Measurements from ENCODE around the gene COMMD3. TPM values are rescaled to one million over a fixed set of nuclear protein-coding genes. Genes with fewer than 3 reads are reported as not detected.
A peak's percentile ranks its signal among the peaks of the same experiment; 100 is the strongest.

Gene COMMD3
- polyA plus RNA-seq, 3 donors from 2014 or later, result 80.5 to 112 (median 82.6) TPM

- no peaks in the 10 kb centered on the region for H3K36me3 Mint-ChIP-seq
- no peak for DNase-seq
- H3K4me1 Mint-ChIP-seq, result peaks cover 55 to 77% of the 10 kb centered on the region in 2 donors
- peaks cover 30 to 44% (median 44%) of the 10 kb centered on the region in 3 donors for H3K27me3 Mint-ChIP-seq (ENCODE audit: low read depth in 3 of 3)
- H3K4me3 Mint-ChIP-seq, result peak overlapping the region; percentile 86 to 92 (median 88)
- H3K27ac Mint-ChIP-seq, result peak overlapping the region; percentile 55 to 94 (median 80)
- H3K9me3 Mint-ChIP-seq, result peaks cover 0 to 2% (median 0%) of the 10 kb centered on the region in 6 donors
These were observed 5.9 kb downstream of the COMMD3 start for GRCh38 chr10:22321924-22322640.

- peak overlapping the region; percentile 86 to 92 (median 88) for H3K4me3 Mint-ChIP-seq
- peaks cover 0 to 2% (median 0%) of the 10 kb centered on the region in 6 donors for H3K9me3 Mint-ChIP-seq
- H3K4me1 Mint-ChIP-seq, result peaks cover 51 to 70% of the 10 kb centered on the region in 2 donors
- DNase-seq, result no peak
- peaks cover 30 to 44% (median 44%) of the 10 kb centered on the region in 3 donors for H3K27me3 Mint-ChIP-seq (ENCODE audit: low read depth in 3 of 3)
- peaks cover 4% of the 10 kb centered on the region in 3 donors for H3K36me3 Mint-ChIP-seq
- peak overlapping the region in 5 of 6 donors; percentile 55 to 94 (median 83) for H3K27ac Mint-ChIP-seq
These were observed 6.5 kb downstream of the COMMD3 start for GRCh38 chr10:22322641-22323160.

- peak overlapping the region; percentile 86 to 95 (median 91) for H3K4me3 Mint-ChIP-seq
- no peak for DNase-seq
- H3K27ac Mint-ChIP-seq, result peak overlapping the region in 2 of 6 donors; percentile 10 to 69
- peaks cover 0 to 2% (median 0%) of the 10 kb centered on the region in 6 donors for H3K9me3 Mint-ChIP-seq
- peaks cover 47 to 61% of the 10 kb centered on the region in 2 donors for H3K4me1 Mint-ChIP-seq
- peaks cover 30 to 44% (median 44%) of the 10 kb centered on the region in 3 donors for H3K27me3 Mint-ChIP-seq (ENCODE audit: low read depth in 3 of 3)
- H3K36me3 Mint-ChIP-seq, result peaks cover 6 to 7% (median 7%) of the 10 kb centered on the region in 3 donors
These were observed 7.5 kb downstream of the COMMD3 start for GRCh38 chr10:22323538-22324305.

- Mint-ChIP-seq H3K36me3 (peaks cover 10 to 11% (median 11%) of the 10 kb centered on the region in 3 donors), H3K4me1 (peaks cover 46 to 54% of the 10 kb centered on the region in 2 donors), H3K4me3 (peak overlapping the region; percentile 78 to 95 (median 91)), H3K9me3 (peaks cover 0 to 2% (median 0%) of the 10 kb centered on the region in 6 donors), H3K27ac (peak overlapping the region; percentile 31 to 92 (median 60)), H3K27me3 (ENCODE audit: low read depth in 3 of 3) (peaks cover 30 to 43% (median 41%) of the 10 kb centered on the region in 3 donors)
- DNase-seq, result no peak
These were observed 8.2 kb downstream of the COMMD3 start for GRCh38 chr10:22324413-22324812.

GRCh38 chr10:22324893-22325271, 8.7 kb downstream of the COMMD3 start:
- no peak for DNase-seq
- Mint-ChIP-seq H3K4me1 (peaks cover 42 to 50% of the 10 kb centered on the region in 2 donors), H3K9me3 (peaks cover 0 to 2% (median 0%) of the 10 kb centered on the region in 6 donors), H3K36me3 (peaks cover 15% of the 10 kb centered on the region in 3 donors), H3K27me3 (ENCODE audit: low read depth in 3 of 3) (peaks cover 30 to 40% (median 38%) of the 10 kb centered on the region in 3 donors), H3K27ac (peak overlapping the region; percentile 34 to 92 (median 79)), H3K4me3 (peak overlapping the region; percentile 78 to 95 (median 91))

- DNase-seq, result peak; percentile 81 to 85 (median 84)
- peaks cover 39 to 45% of the 10 kb centered on the region in 2 donors for H3K4me1 Mint-ChIP-seq
- peak overlapping the region; percentile 75 to 92 (median 84) for H3K27ac Mint-ChIP-seq
- peak overlapping the region; percentile 79 to 95 (median 91) for H3K4me3 Mint-ChIP-seq
- H3K27me3 Mint-ChIP-seq (ENCODE audit: low read depth in 3 of 3), result peaks cover 27 to 36% (median 34%) of the 10 kb centered on the region in 3 donors
- H3K36me3 Mint-ChIP-seq, result peaks cover 16% of the 10 kb centered on the region in 3 donors
- no peaks in the 10 kb centered on the region for H3K9me3 Mint-ChIP-seq
These were observed 9.3 kb downstream of the COMMD3 start for GRCh38 chr10:22325272-22326144.

- peak overlapping the region; percentile 71 to 85 (median 79) for H3K4me3 Mint-ChIP-seq
These were observed 10.0 kb downstream of the COMMD3 start for GRCh38 chr10:22326145-22326702.

GRCh38 chr10:22329150-22329549, 13.0 kb downstream of the COMMD3 start:
- Mint-ChIP-seq H3K27ac (no peak overlapping the region), H3K36me3 (peaks cover 16 to 19% (median 16%) of the 10 kb centered on the region in 3 donors), H3K27me3 (ENCODE audit: low read depth in 3 of 3) (peaks cover 20 to 38% (median 20%) of the 10 kb centered on the region in 3 donors), H3K9me3 (peaks cover 0 to 2% (median 0%) of the 10 kb centered on the region in 6 donors), H3K4me3 (no peak overlapping the region), H3K4me1 (peaks cover 39 to 45% of the 10 kb centered on the region in 2 donors)
- DNase-seq, result no peak

More at GRCh38 chr10:22326145-22326702, 10.0 kb downstream of the COMMD3 start:
- no peaks in the 10 kb centered on the region for H3K9me3 Mint-ChIP-seq
- peaks cover 25 to 34% (median 33%) of the 10 kb centered on the region in 3 donors for H3K27me3 Mint-ChIP-seq (ENCODE audit: low read depth in 3 of 3)
- H3K4me1 Mint-ChIP-seq, result peaks cover 39 to 45% of the 10 kb centered on the region in 2 donors
- H3K27ac Mint-ChIP-seq, result peak overlapping the region; percentile 69 to 91 (median 80)
- H3K36me3 Mint-ChIP-seq, result peaks cover 16% of the 10 kb centered on the region in 3 donors
- no peak for DNase-seq

GRCh38 chr10:22332116-22332692, 16.0 kb downstream of the COMMD3 start:
- H3K4me3 Mint-ChIP-seq, result peak overlapping the region; percentile 73 to 89 (median 84)
- no peak for DNase-seq
- peaks cover 31 to 39% of the 10 kb centered on the region in 2 donors for H3K4me1 Mint-ChIP-seq
- peak overlapping the region; percentile 16 to 94 (median 86) for H3K27ac Mint-ChIP-seq
- peaks cover 15 to 40% (median 18%) of the 10 kb centered on the region in 3 donors for H3K27me3 Mint-ChIP-seq (ENCODE audit: low read depth in 3 of 3)
- H3K9me3 Mint-ChIP-seq, result peaks cover 0 to 2% (median 0%) of the 10 kb centered on the region in 6 donors
- peaks cover 16 to 19% (median 16%) of the 10 kb centered on the region in 3 donors for H3K36me3 Mint-ChIP-seq

- peak; percentile 59 to 70 (median 62) for DNase-seq
- peaks cover 26 to 52% (median 27%) of the 10 kb centered on the region in 3 donors for H3K27me3 Mint-ChIP-seq (ENCODE audit: low read depth in 3 of 3)
- H3K4me1 Mint-ChIP-seq, result peaks cover 34 to 44% of the 10 kb centered on the region in 2 donors
- H3K9me3 Mint-ChIP-seq, result peaks cover 0 to 2% (median 0%) of the 10 kb centered on the region in 6 donors
- peak overlapping the region; percentile 85 to 94 (median 86) for H3K27ac Mint-ChIP-seq
- H3K36me3 Mint-ChIP-seq, result peaks cover 9 to 13% (median 9%) of the 10 kb centered on the region in 3 donors
- H3K4me3 Mint-ChIP-seq, result peak overlapping the region; percentile 73 to 89 (median 84)
These were observed 17.2 kb downstream of the COMMD3 start for GRCh38 chr10:22333167-22333974.

GRCh38 chr10:22333975-22334282, 17.7 kb downstream of the COMMD3 start:
- peak overlapping the region; percentile 85 to 94 (median 86) for H3K27ac Mint-ChIP-seq
- H3K36me3 Mint-ChIP-seq, result peaks cover 9 to 13% (median 9%) of the 10 kb centered on the region in 3 donors
- H3K4me1 Mint-ChIP-seq, result peaks cover 34 to 44% of the 10 kb centered on the region in 2 donors
- DNase-seq, result no peak
- peaks cover 31 to 58% (median 32%) of the 10 kb centered on the region in 3 donors for H3K27me3 Mint-ChIP-seq (ENCODE audit: low read depth in 3 of 3)
- H3K9me3 Mint-ChIP-seq, result peaks cover 0 to 2% (median 0%) of the 10 kb centered on the region in 6 donors
- H3K4me3 Mint-ChIP-seq, result peak overlapping the region; percentile 73 to 89 (median 84)
